Prostate gland (tissue), 2 donors: Measurements from ENCODE around the gene CRYBB3.

Experiments used
- POLR2A ChIP-seq: fragments of 450-650 bp; IDR thresholded peaks from one replicate; pipeline ENCODE4 v1.6.1; 2016; ENCODE audit warnings: antibody characterized with exemption, mild to moderate bottlenecking
- POLR2AphosphoS5 ChIP-seq: sonication (generic); formaldehyde crosslinking; IDR thresholded peaks from one replicate; pipeline ENCODE4 v1.6.1; 2017; ENCODE audit warnings: antibody characterized with exemption
- TF ChIP-seq, protein P1 (sequence below), 4 experiments: fragments of 200-600 bp in 2 of 4; fragments of 450-650 bp in 2 of 4; sonication (generic) in 2 of 4; IDR thresholded peaks; 1 replicate in 3 of 4; 2 replicates in 1 of 4; pipeline ENCODE4 v1.5.1; 2016 to 2019; ENCODE audit warnings: antibody characterized with exemption in 4 of 4, mild to moderate bottlenecking in 2 of 4, moderate library complexity in 2 of 4

DNA sequence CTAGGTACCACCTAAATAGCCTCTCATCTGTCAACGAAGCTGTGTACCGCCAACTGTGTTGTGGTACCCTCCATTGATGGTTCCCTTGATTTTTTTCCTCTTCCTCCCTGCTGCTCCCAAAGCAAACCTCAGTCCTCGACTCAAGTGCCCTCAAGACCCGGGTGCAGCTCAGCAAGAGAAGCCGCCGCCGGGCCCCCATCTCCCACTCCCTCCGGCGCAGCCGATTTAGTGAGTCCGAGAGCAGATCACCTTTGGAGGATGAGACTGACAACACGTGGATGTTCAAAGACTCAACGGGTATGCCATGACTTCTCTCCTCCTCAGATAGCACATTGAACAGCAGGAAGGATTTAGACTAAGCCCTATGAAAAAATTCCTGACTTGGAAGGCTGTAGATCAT lies 22.4 kb upstream of the CRYBB3 start:
- TF ChIP-seq, protein P1, sequence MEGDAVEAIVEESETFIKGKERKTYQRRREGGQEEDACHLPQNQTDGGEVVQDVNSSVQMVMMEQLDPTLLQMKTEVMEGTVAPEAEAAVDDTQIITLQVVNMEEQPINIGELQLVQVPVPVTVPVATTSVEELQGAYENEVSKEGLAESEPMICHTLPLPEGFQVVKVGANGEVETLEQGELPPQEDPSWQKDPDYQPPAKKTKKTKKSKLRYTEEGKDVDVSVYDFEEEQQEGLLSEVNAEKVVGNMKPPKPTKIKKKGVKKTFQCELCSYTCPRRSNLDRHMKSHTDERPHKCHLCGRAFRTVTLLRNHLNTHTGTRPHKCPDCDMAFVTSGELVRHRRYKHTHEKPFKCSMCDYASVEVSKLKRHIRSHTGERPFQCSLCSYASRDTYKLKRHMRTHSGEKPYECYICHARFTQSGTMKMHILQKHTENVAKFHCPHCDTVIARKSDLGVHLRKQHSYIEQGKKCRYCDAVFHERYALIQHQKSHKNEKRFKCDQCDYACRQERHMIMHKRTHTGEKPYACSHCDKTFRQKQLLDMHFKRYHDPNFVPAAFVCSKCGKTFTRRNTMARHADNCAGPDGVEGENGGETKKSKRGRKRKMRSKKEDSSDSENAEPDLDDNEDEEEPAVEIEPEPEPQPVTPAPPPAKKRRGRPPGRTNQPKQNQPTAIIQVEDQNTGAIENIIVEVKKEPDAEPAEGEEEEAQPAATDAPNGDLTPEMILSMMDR (IDR thresholded peaks at IDR 0.05), result no peak
- TF ChIP-seq POLR2A (no peak), POLR2AphosphoS5 (no peak)
